Skeletal muscle cell (primary cell): ENCODE measurements around the gene IRS4.

Source experiments
- DNase-seq: peaks from one replicate; pipeline ENCODE4 v3.0.0-alpha.2; 2010; ENCODE audit warnings: low read depth
- H3K4me3 ChIP-seq: 2 replicates; pipeline ENCODE4 v1.5.1; 2011; ENCODE audit warnings: low read depth, mild to moderate bottlenecking, control low read depth, low read length, moderate library complexity

IRS4 gene

DNA sequence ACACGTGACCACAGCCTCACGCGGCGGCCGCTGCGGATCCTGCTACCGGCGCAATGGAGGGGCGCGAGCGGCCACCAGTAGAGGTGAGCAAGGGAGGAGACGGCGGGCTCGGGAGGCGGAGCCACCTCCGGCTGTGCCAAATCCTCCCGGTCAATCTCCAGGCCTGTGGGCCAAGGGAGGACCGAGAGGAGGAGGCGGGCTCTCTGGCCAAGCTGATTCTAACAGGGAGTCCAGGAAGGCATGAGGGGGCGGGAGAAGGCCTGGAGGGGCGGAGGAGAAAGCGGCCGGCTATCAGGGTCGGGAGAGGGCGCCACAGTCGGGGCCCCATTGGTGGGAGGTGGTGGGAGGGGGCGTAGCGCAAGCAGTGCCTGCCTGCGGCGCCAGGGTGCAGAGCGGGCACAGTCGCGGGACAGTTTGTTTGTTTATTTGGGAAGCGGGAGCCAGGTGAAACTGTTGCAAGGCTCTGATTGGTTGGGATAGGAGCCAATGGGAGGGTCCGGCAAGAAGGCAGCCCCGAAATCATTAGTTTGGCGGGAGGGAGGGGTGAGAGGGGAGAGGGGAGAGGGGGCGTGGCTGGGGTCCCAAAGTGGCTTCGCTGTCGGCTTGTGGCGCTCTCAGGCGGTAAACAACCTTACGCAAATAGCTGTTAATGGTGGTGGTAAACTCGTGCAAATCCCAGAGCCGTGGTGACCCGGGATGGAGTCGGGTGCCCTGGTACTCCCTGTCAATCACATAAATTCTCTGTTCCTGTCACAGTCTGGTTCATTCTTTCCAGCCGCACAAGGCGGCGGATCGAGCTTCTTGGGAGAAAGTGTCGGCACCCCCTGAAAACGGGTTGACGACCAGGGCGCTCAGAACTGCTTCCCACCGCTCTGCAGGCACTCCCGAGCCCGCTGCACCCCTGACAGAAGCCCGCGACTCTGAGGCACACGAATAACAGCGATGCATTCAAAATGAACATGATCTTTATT is at the start of gene IRS4:
Gene IRS4 (minus strand): TSS at position 55 of the 971 bp plus-strand sequence.
- H3K4me3 ChIP-seq = peak within 1 kb of the TSS; percentile 45
- no peak for DNase-seq

GRCh38 chrX:108772549-108772948 is 36.2 kb upstream of the IRS4 start:
- DNase-seq = no peak
- no peak overlapping the region for H3K4me3 ChIP-seq

GRCh38 chrX:108763559-108763958 is 27.2 kb upstream of the IRS4 start:
- no peak for DNase-seq
- no peak overlapping the region for H3K4me3 ChIP-seq

DNA sequence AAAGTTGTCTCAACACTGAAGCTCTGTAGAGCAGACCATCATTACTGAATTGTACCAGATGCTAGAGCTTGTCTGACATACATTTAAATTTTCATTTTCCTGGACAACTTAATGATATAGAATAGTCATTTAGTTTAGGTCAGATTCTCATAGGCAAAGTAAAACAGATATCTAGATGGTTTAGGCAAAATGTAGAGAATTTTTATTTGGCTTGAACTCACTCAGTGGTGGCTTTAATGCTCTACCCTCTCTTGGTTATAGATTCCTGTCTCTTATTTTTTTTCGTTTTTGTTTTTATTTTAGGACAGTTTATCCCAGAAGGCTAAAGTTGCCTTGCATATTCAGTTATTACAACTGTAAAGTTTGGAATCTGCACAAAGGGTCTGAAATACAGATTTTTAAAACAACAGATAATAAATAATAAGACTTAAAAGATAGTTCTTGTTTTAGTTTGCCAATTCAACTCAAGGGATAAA is 4.0 kb upstream of the IRS4 start:
- no peak overlapping the region for H3K4me3 ChIP-seq
- no peak for DNase-seq

GRCh38 chrX:108737754-108738153 is 1.4 kb upstream of the IRS4 start:
- H3K4me3 ChIP-seq = no peak overlapping the region

DNA sequence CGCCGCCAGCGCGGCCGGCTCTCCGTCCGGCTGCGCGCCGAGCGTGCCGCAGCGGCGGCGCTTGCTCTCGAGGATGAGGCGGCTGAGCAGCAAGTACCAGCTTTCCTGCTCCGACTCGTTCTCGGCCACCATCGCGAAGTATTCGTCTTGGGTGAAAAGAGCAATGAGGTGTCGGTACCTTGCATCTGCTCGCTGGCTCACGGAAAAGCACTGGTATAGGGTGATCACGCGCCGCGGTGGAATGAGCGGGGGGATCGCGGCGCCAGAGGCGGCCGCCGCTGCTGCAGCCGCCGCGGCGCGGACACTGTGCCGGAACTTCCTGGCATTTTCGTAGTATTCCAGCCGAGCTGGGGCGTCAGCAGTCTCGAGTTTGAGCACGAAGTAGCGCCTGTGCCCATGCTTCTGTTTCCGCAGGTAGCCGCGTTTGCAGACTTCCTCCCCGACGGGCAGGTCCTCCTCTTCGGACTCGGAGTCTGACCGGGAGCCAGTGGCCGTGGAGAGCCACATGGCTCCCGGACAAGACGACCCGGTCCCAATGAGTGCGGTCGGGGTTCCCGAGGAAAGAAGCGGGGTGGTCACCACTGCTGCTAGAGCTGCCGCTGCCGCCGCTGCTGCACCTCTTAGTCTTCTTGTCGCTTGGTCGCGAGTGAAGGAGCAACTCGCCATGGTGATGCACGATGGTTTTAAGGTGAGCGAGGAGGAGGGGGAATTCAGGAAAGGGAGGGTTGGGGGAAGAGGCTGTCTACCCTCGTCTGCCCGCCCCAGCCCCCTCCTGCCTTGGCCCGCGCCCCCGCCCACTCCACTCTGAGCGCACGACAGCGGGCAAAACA is 469 bp downstream of the IRS4 start:
- H3K4me3 ChIP-seq = peak overlapping the region; percentile 45
- DNase-seq = no peak

More at GRCh38 chrX:108737754-108738153, 1.4 kb upstream of the IRS4 start:
- DNase-seq = no peak

DNA sequence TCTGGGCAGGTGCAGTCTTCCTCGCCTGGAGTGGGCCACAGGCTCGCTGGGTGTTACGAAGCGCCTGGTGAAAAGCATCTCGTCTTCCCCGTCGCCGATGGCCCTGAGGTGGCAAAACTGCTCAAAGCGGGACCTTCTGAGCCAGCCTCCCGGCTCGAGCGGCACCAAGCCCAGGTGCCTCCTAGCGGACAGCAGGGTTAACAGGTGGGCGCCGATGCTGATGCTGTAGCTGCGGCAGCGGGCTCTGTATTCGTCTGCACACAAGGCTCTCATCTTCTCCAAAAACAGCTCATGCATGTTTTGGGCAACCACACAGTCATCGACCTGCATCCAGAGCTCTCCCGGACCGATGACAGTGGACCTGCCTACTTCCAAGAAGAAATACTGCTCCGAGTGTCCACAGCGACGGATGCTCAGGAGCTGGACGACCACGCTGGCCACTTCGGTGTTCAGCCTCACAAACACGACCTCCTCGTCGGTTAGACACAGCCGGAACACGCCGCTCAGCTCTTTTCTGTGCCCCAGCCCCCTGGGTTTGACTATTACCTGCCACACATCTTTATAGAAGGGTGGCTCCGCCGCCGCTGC is 1.2 kb downstream of the IRS4 start:
- no peak for DNase-seq
- H3K4me3 ChIP-seq = no peak overlapping the region

DNA sequence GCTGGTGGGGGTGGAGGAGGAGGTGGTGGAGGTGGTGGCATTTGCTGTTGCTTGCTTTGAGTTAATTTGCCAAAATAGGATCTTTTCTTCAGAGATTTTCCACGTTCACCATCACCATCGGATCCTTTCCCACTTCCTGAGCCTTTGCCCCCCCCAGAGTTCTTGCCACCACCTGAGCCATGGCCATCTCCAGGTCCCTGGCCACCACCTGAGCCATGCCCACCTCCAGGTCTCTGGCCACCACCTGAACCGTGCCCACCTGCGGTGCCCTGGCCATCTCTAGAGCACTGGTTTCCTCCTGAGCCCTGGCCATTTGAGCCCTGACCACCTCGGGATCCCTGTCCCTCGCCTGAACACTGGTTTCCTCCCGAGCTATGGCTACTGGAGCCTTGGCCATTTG is 1.9 kb downstream of the IRS4 start:
- no peak for DNase-seq
- no peak overlapping the region for H3K4me3 ChIP-seq

- DNase-seq = no peak
- H3K4me3 ChIP-seq = no peak overlapping the region
These were observed 3.6 kb downstream of the IRS4 start for GRCh38 chrX:108732630-108733321.

DNA sequence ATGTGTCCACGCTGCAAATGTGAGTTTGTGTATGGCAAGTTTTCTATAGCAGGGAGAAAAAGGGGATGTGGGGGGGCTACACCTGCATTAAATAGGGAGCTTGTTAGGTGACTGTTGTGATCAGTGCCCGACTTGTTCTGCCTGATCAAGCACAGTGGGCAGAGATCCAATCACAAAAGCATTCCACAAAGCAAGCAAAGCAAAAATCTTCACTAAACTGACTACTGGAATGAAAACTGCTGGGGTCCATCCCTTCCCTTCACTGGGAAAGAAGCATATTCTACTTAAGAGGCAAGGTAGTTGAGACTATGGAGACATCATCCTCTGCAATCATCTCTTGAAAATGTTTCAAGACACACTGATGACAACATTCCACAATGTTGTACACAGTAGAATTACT is 5.2 kb downstream of the IRS4 start:
- no peak overlapping the region for H3K4me3 ChIP-seq
- no peak for DNase-seq

DNA sequence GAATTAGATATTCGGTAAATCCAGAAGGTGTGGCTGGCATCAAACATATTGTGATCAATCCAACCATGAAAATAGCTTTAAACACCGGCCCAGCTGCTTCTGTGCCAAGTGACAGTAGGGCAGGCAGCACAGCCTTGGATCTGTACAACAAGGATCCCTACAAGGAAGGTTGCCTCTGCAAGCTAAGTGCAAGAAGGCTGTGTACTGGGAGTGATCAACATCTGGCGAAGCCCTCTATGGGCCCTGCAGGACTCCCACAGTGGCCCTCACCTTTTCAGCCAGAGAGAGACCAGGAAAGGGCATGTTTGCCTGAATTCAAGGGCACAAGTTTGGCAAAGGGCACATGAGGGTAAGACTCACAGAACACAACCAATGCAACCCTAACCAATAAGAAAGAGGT is 9.6 kb downstream of the IRS4 start:
- no peak for DNase-seq
- no peak overlapping the region for H3K4me3 ChIP-seq

DNA sequence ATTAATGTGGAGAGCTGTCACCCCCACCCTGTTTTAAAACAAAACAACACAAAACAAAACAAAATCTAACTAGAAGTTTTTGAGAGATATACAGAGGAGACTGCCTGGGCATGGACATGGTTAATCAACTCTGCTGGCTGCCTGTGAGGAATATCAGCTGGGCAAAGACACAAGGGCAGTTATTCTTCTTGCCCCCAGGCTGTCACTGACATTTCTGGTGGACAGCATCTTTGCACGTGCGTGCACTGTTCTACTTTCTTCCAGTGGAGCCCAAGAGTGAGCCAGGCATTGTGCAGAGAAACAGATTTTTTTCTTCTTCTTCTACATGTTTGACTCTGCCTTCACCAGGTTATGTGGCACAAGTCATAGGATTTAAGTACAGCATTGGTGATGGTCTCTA is 13.8 kb downstream of the IRS4 start:
- no peak overlapping the region for H3K4me3 ChIP-seq
- DNase-seq = no peak

DNA sequence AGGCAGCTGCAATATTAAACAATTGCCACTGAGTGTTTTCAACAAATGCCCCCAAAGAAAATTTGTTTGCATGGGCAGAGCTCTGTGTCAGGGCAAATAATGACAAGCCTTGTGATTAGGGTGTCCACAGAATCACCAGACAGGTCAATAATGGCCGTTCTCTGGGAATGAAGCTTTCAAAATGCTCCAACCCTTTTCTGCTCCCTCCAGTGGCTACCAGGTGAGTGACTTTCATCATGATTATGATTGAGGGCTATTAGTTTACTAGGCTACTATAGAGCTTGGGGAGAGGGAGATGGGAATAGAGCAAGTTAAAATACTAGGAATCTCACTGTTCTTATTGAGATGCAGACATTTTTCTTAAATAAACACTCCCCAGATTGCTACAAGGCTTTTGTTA is 23.5 kb downstream of the IRS4 start:
- no peak for DNase-seq
- no peak overlapping the region for H3K4me3 ChIP-seq

DNA sequence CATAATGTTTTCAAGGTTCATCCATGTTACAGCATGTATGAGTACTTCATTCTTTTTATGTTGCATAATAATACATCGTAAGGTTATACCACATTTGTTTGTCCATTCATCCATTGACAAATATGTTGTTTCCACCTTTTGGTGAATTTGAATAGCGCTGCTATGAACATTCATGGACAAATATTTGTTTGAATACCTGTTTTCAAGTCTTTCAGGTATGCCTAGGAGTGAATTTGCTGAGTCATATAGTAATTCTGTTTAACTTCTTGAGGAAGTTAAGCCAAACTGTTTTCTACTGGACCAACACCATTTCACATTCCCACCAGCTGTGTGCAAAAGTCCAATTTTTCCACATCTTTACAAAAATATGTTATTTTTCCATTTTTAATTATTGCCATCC is 31.5 kb downstream of the IRS4 start:
- no peak overlapping the region for H3K4me3 ChIP-seq
- no peak for DNase-seq

GRCh38 chrX:108702530-108702929 is 33.8 kb downstream of the IRS4 start:
- no peak for DNase-seq
- H3K4me3 ChIP-seq = no peak overlapping the region

- DNase-seq = no peak
- H3K4me3 ChIP-seq = no peak overlapping the region
These were observed 34.7 kb downstream of the IRS4 start for GRCh38 chrX:108701633-108702032.

- no peak for DNase-seq
- no peak overlapping the region for H3K4me3 ChIP-seq
These were observed 37.0 kb downstream of the IRS4 start for GRCh38 chrX:108699368-108699767.

DNA sequence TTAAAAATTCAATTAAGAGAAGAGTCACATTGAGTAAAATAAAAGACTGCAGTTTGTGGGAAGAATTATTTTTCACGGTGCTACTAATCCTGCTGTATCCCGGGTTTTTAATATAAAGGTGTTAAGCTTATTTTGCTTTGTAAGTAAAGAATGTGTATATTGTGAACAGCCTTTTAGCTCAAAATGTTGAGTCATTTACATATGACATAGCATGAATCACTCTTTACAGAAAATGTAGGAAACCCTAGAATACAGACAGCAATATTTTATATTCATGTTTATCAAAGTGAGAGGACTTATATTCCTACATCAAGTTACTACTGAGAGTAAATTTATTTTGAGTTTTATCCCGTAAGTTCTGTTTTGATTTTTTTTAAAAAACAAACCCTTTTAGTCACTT is 39.7 kb downstream of the IRS4 start:
- DNase-seq = no peak

More for the DNA sequence above, 39.7 kb downstream of the IRS4 start:
- H3K4me3 ChIP-seq = no peak overlapping the region
